Muscle of back (tissue), 11 donors: ENCODE results near the gene NRG2. TPM values are rescaled to one million over a fixed set of nuclear protein-coding genes. Genes with fewer than 3 reads are reported as not detected.

Experiments used
- DNase-seq, 3 donors: peaks; one replicate each; pipeline versions ENCODE4 v3.0.0 to v3.0.0-alpha.2; 2013
- polyA plus RNA-seq, 10 donors: library from polyadenylated mRNA; unstranded; fragments of 120-200 nt; gene quantifications; one replicate each; pipeline ENCODE4 v1.2.1, GENCODE V29; 2013; ENCODE audit not compliant: insufficient read length in 10 of 10

The NRG2 gene
- polyA plus RNA-seq, 10 donors: 0.64 to 2.1 (median 1.5) TPM

GRCh38 chr5:139949710-139950109 is 93.4 kb downstream of the NRG2 start:
- DNase-seq: no peak

GRCh38 chr5:139947727-139948126 is 95.4 kb downstream of the NRG2 start:
- DNase-seq: no peak

GRCh38 chr5:139946440-139946839 is 96.7 kb downstream of the NRG2 start:
- DNase-seq: no peak

- no peak for DNase-seq
Observed at GRCh38 chr5:139946006-139946405, 97.1 kb downstream of the NRG2 start.

GRCh38 chr5:139942243-139942642 is 100.9 kb downstream of the NRG2 start:
- DNase-seq: no peak

- DNase-seq: no peak
Observed at GRCh38 chr5:139930406-139930805, 112.7 kb downstream of the NRG2 start.

- no peak for DNase-seq
Observed at GRCh38 chr5:139926797-139927503, 116.1 kb downstream of the NRG2 start.

GRCh38 chr5:139925650-139926640 is 117.2 kb downstream of the NRG2 start:
- no peak for DNase-seq

- no peak for DNase-seq
Observed at GRCh38 chr5:139925216-139925562, 117.9 kb downstream of the NRG2 start.

GRCh38 chr5:139924294-139925215 is 118.5 kb downstream of the NRG2 start:
- DNase-seq: peak in 1 of 3 donors; percentile 36

- DNase-seq: no peak
Observed at GRCh38 chr5:139919308-139919707, 123.8 kb downstream of the NRG2 start.

- DNase-seq: no peak
Observed at GRCh38 chr5:139915834-139916233, 127.3 kb downstream of the NRG2 start.

GRCh38 chr5:139915266-139915665 is 127.8 kb downstream of the NRG2 start:
- no peak for DNase-seq

- DNase-seq: no peak
Observed at GRCh38 chr5:139914218-139914807, 128.8 kb downstream of the NRG2 start.

GRCh38 chr5:139912804-139913203 is 130.3 kb downstream of the NRG2 start:
- no peak for DNase-seq

GRCh38 chr5:139912158-139912557 is 130.9 kb downstream of the NRG2 start:
- no peak for DNase-seq

GRCh38 chr5:139911425-139912120 is 131.5 kb downstream of the NRG2 start:
- no peak for DNase-seq

- no peak for DNase-seq
Observed at GRCh38 chr5:139910901-139911300, 132.2 kb downstream of the NRG2 start.

- peak in 2 of 3 donors; percentile 30 to 63 for DNase-seq
Observed at GRCh38 chr5:139910036-139910435, 133.1 kb downstream of the NRG2 start.

GRCh38 chr5:139908749-139909148 is 134.3 kb downstream of the NRG2 start:
- peak in 1 of 3 donors; percentile 7 for DNase-seq

GRCh38 chr5:139906661-139907060 is 136.4 kb downstream of the NRG2 start:
- no peak for DNase-seq
